Activated CD4-positive, alpha-beta T cell treated with anti-CD3 and anti-CD28 coated beads, Interleukin-2, amount 10 ng/mL, durations not matched to agents 7 days and 5 days (primary cell): ENCODE data around the gene ROBO2. TPM values are rescaled to one million over a fixed set of nuclear protein-coding genes. Genes with fewer than 3 reads are reported as not detected.

ENCODE experiments used
- CTCF ChIA-PET: fragments of 350-600 bp; sonication (Branson Sonifier 250); formaldehyde crosslinking; loops from one replicate; lab custom pipeline; 2021; ENCODE audit warnings: antibody characterized with exemption; lab: Charles Lee
- POLR2A ChIA-PET: fragments of 350-600 bp; sonication (Branson Sonifier 250); formaldehyde crosslinking; loops from one replicate; lab custom pipeline; 2021; ENCODE audit warnings: antibody characterized with exemption; lab: Charles Lee
- DNase-seq: peaks from one replicate; pipeline ENCODE4 v3.0.0-alpha.2; 2020
- H3K27ac Mint-ChIP-seq: one replicate; pipeline ENCODE4 v1.8.0; 2021; ENCODE audit warnings: mild to moderate bottlenecking, moderate library complexity, mixed read lengths
- H3K27me3 Mint-ChIP-seq: one replicate; pipeline ENCODE4 v1.8.0; 2021; ENCODE audit warnings: mixed read lengths
- H3K36me3 Mint-ChIP-seq: one replicate; pipeline ENCODE4 v1.8.0; 2021; ENCODE audit warnings: low read depth, mixed read lengths
- H3K4me1 Mint-ChIP-seq: one replicate; pipeline ENCODE4 v1.8.0; 2021; ENCODE audit warnings: mixed read lengths
- H3K4me3 Mint-ChIP-seq: one replicate; pipeline ENCODE4 v1.8.0; 2021; ENCODE audit warnings: mild to moderate bottlenecking, moderate library complexity, mixed read lengths
- H3K9me3 Mint-ChIP-seq: one replicate; pipeline ENCODE4 v1.8.0; 2021; ENCODE audit warnings: mixed read lengths
- total RNA-seq, 2 experiments: library from RNA; stranded (reverse); gene quantifications; one replicate each; pipeline ENCODE4 v1.2.3, GENCODE V29; 2021

Gene ROBO2
- total RNA-seq, 2 experiments from 2014 or later, result not detected

GRCh38 chr3:77040926-77041722 is 1.2 kb downstream of the ROBO2 start:
- Mint-ChIP-seq H3K4me3 (no peak overlapping the region), H3K27me3 (peaks cover 36% of the 10 kb centered on the region), H3K27ac (no peak overlapping the region), H3K4me1 (no peaks in the 10 kb centered on the region), H3K9me3 (no peaks in the 10 kb centered on the region), H3K36me3 (no peaks in the 10 kb centered on the region)
- ChIA-PET POLR2A (no interaction called here), CTCF (no interaction called here)
- no peak for DNase-seq

GRCh38 chr3:77041811-77042210 is 1.9 kb downstream of the ROBO2 start:
- H3K36me3 Mint-ChIP-seq, result no peaks in the 10 kb centered on the region
- no peak for DNase-seq
- H3K27ac Mint-ChIP-seq, result no peak overlapping the region
- POLR2A ChIA-PET, result no interaction called here
- no peak overlapping the region for H3K4me3 Mint-ChIP-seq
- no peaks in the 10 kb centered on the region for H3K9me3 Mint-ChIP-seq
- CTCF ChIA-PET, result no interaction called here
- H3K27me3 Mint-ChIP-seq, result peaks cover 36% of the 10 kb centered on the region
- H3K4me1 Mint-ChIP-seq, result no peaks in the 10 kb centered on the region

- Mint-ChIP-seq H3K36me3 (no peaks in the 10 kb centered on the region), H3K4me1 (no peaks in the 10 kb centered on the region), H3K9me3 (no peaks in the 10 kb centered on the region), H3K27ac (no peak overlapping the region), H3K4me3 (no peak overlapping the region), H3K27me3 (peaks cover 34% of the 10 kb centered on the region)
- ChIA-PET CTCF (no interaction called here), POLR2A (no interaction called here)
- no peak for DNase-seq
Observed at GRCh38 chr3:77042343-77042742, 2.4 kb downstream of the ROBO2 start.

DNA sequence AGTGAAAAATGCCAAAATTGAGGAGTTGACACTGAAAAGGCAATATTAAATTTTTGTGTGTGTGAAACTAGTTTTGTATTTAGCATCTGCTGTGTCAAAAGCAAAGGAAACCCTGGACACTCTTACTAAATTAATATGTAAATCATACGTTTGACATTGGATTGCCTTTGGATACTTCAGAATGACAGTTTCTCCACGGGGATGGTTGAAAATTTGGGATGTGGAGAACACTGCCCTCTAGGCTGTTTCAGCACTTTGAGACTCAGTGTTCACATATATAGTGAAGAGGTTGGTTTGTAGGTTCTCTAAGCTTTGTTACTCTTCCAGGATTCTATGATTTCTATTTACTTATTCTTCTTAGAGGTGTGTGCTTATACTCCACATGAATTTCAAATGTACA is 3.0 kb downstream of the ROBO2 start:
- ChIA-PET POLR2A (no interaction called here), CTCF (no interaction called here)
- H3K4me1 Mint-ChIP-seq, result no peaks in the 10 kb centered on the region

DNA sequence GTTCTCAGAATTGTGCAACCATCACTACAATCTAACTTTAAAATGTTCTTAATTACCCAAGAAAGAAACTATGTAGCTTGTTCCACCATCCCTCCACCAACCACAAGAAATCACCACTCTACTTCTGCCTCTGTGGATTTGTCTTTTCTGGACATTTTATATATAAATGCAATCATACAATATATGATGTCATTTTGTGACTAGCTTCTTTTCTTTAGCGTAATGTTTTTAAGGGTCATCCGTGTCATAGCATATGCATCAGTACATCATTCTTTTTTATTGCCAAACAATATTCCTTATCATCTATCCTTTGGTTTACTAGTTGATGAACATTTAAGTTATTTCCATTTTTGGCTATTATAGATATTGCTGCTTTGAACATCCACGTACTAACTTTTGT is 5.8 kb downstream of the ROBO2 start:
- Mint-ChIP-seq H3K27ac (no peak overlapping the region), H3K9me3 (peaks cover 3% of the 10 kb centered on the region), H3K36me3 (no peaks in the 10 kb centered on the region), H3K4me1 (no peaks in the 10 kb centered on the region), H3K4me3 (no peak overlapping the region), H3K27me3 (peaks cover 6% of the 10 kb centered on the region)
- DNase-seq, result no peak
- ChIA-PET POLR2A (no interaction called here), CTCF (no interaction called here)

More for the DNA sequence above, 3.0 kb downstream of the ROBO2 start:
- no peak for DNase-seq
- no peaks in the 10 kb centered on the region for H3K36me3 Mint-ChIP-seq
- no peak overlapping the region for H3K27ac Mint-ChIP-seq
- H3K4me3 Mint-ChIP-seq, result no peak overlapping the region
- no peaks in the 10 kb centered on the region for H3K9me3 Mint-ChIP-seq
- H3K27me3 Mint-ChIP-seq, result peaks cover 28% of the 10 kb centered on the region

GRCh38 chr3:77048186-77048585 is 8.3 kb downstream of the ROBO2 start:
- Mint-ChIP-seq H3K27me3 (no peaks in the 10 kb centered on the region), H3K4me3 (no peak overlapping the region), H3K9me3 (peaks cover 3% of the 10 kb centered on the region), H3K27ac (no peak overlapping the region), H3K36me3 (no peaks in the 10 kb centered on the region), H3K4me1 (no peaks in the 10 kb centered on the region)
- DNase-seq, result no peak
- ChIA-PET POLR2A (no interaction called here), CTCF (no interaction called here)

GRCh38 chr3:77051591-77051990 is 11.7 kb downstream of the ROBO2 start:
- Mint-ChIP-seq H3K4me3 (no peak overlapping the region), H3K27me3 (no peaks in the 10 kb centered on the region), H3K36me3 (no peaks in the 10 kb centered on the region), H3K27ac (no peak overlapping the region), H3K9me3 (peaks cover 5% of the 10 kb centered on the region), H3K4me1 (no peaks in the 10 kb centered on the region)
- ChIA-PET POLR2A (no interaction called here), CTCF (no interaction called here)
- no peak for DNase-seq

GRCh38 chr3:77052051-77052501 is 12.2 kb downstream of the ROBO2 start:
- H3K36me3 Mint-ChIP-seq, result no peaks in the 10 kb centered on the region
- DNase-seq, result no peak
- no peak overlapping the region for H3K27ac Mint-ChIP-seq
- POLR2A ChIA-PET, result no interaction called here
- peaks cover 5% of the 10 kb centered on the region for H3K9me3 Mint-ChIP-seq
- CTCF ChIA-PET, result no interaction called here
- H3K4me1 Mint-ChIP-seq, result no peaks in the 10 kb centered on the region
- H3K27me3 Mint-ChIP-seq, result no peaks in the 10 kb centered on the region
- H3K4me3 Mint-ChIP-seq, result no peak overlapping the region

GRCh38 chr3:77052733-77053670 is 13.1 kb downstream of the ROBO2 start:
- no peak for DNase-seq
- peaks cover 5% of the 10 kb centered on the region for H3K9me3 Mint-ChIP-seq
- POLR2A ChIA-PET, result no interaction called here
- H3K4me1 Mint-ChIP-seq, result no peaks in the 10 kb centered on the region
- CTCF ChIA-PET, result no interaction called here
- no peaks in the 10 kb centered on the region for H3K27me3 Mint-ChIP-seq
- H3K36me3 Mint-ChIP-seq, result no peaks in the 10 kb centered on the region
- no peak overlapping the region for H3K4me3 Mint-ChIP-seq
- H3K27ac Mint-ChIP-seq, result no peak overlapping the region

DNA sequence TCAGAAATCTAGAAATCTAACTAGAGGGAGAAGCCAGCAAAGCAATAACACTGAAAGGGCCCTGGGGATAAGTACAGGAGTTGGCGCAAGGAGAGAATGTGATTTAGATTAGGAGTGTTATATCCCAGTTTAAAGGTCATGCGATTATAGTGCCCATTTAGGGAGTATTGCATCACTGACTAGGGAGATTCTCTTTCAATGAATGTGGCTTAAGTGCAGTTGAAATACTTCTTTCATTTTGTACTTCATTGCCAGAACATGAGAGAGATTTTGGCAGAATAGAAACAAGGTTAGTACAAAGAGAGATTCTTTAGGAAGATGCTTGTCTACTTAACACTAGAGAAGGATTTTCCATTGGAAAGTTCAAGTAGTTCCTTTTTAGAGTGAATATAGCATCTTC is 13.9 kb downstream of the ROBO2 start:
- POLR2A ChIA-PET, result no interaction called here

GRCh38 chr3:77055841-77056341 is 16.0 kb downstream of the ROBO2 start:
- Mint-ChIP-seq H3K27me3 (no peaks in the 10 kb centered on the region), H3K4me3 (no peak overlapping the region), H3K27ac (no peak overlapping the region), H3K9me3 (peaks cover 4% of the 10 kb centered on the region), H3K4me1 (no peaks in the 10 kb centered on the region), H3K36me3 (no peaks in the 10 kb centered on the region)
- ChIA-PET POLR2A (no interaction called here), CTCF (no interaction called here)
- no peak for DNase-seq

More for the DNA sequence above, 13.9 kb downstream of the ROBO2 start:
- Mint-ChIP-seq H3K36me3 (no peaks in the 10 kb centered on the region), H3K4me1 (no peaks in the 10 kb centered on the region), H3K27me3 (no peaks in the 10 kb centered on the region), H3K9me3 (peaks cover 1% of the 10 kb centered on the region), H3K27ac (no peak overlapping the region), H3K4me3 (no peak overlapping the region)
- CTCF ChIA-PET, result no interaction called here
- DNase-seq, result no peak

DNA sequence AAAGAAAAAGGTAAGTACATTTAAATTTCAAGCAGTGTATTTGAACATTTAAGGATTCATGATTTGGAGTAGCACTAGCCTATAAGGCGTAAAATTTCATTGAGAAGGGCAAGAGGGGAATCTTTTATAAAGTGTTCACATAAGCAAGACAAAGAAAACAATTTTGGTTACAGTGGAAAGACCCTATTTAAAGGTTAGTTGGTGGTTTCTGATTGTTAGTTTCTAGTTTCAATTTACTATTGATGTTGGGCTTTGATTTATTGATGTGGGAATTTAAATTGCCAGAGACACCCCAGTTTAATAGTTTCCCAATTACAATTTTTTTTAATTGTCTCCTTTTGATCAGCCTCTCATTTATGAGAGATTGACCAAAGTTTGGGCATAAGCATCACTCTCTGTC is 19.5 kb downstream of the ROBO2 start:
- Mint-ChIP-seq H3K4me1 (no peaks in the 10 kb centered on the region), H3K27ac (no peak overlapping the region), H3K36me3 (no peaks in the 10 kb centered on the region), H3K27me3 (no peaks in the 10 kb centered on the region), H3K4me3 (no peak overlapping the region), H3K9me3 (peaks cover 14% of the 10 kb centered on the region)
- DNase-seq, result no peak
- POLR2A ChIA-PET, result no interaction called here
- CTCF ChIA-PET, result no interaction called here

DNA sequence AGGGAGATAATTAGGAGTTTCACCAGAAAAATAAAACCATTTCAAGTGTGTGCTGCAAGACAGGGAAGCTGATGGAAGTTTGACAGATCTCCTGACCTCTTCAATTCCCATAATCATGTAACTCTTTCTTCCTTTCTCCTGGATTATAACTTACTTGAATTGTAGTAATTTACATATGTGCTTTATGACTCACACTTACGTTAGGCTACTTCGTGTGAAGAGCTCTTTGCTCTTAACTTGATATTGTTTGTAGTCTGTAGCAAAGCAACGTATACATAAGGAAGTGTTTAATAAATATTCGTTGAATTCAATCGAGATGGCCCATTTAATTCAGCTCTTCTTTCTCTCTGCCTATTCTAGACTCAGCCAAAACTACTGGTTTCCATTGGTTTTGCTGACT is 23.5 kb downstream of the ROBO2 start:
- CTCF ChIA-PET, result no interaction called here

More for the DNA sequence above, 23.5 kb downstream of the ROBO2 start:
- no peak overlapping the region for H3K27ac Mint-ChIP-seq
- no peak overlapping the region for H3K4me3 Mint-ChIP-seq
- POLR2A ChIA-PET, result no interaction called here
- no peaks in the 10 kb centered on the region for H3K27me3 Mint-ChIP-seq
- no peaks in the 10 kb centered on the region for H3K4me1 Mint-ChIP-seq
- peaks cover 12% of the 10 kb centered on the region for H3K9me3 Mint-ChIP-seq
- H3K36me3 Mint-ChIP-seq, result no peaks in the 10 kb centered on the region
- no peak for DNase-seq
